HG02973 (cell line): ENCODE results near the gene NFIA.

Source experiments
- ATAC-seq: cut with Tn5 transposase; IDR thresholded peaks from one replicate; pipeline ENCODE4 v1.9.1; 2021; ENCODE audit warnings: moderate library complexity; ENCODE audit not compliant: unreplicated experiment

Gene NFIA

DNA sequence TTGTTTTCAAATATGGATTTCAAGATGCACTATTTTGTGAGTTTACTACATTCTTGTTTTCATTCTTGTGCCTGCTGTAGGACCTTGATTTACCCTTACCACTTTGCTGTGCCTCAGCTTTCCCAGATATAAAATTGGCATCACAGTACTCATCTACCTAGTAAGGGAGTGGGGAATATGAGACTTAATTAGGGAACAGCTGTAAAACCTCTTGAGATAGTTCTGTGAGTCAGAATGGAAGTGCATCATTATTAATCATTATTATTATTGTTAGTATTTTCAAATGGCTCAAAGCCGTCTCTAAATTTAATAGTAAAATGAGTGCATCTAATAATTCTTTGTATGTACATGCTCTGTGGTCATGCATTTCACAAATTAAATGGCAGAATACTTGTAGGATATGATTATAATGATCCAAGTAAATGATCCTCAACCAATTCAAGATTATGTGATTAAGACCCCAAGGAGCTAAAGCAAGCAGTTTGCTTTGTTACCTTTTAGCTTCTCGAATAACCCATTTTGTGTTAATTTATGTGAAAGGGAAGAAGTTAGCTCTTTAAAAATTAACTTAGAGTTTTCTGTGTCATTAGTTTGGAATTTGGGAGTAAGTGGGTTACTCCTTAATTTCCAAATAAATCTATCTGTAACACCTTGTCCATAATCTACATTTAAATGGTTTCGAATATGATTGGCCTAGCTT is 155.4 kb downstream of the NFIA start:
- no peak for ATAC-seq

DNA sequence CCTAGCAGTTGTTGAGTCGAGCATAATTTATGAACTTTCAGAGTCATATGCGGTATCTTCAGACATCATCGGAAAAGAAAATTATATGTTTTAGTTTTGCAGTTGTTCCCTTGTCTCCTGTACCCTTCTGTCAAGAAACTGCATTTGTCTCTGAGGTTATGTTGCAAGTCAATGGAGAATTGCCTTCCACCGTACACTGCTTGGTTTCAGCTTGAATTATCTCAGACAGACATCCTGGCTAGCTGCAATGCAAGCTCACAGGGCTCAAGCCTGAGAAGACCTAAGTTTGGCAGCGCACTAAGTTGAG is 156.0 kb downstream of the NFIA start:
- no peak for ATAC-seq

DNA sequence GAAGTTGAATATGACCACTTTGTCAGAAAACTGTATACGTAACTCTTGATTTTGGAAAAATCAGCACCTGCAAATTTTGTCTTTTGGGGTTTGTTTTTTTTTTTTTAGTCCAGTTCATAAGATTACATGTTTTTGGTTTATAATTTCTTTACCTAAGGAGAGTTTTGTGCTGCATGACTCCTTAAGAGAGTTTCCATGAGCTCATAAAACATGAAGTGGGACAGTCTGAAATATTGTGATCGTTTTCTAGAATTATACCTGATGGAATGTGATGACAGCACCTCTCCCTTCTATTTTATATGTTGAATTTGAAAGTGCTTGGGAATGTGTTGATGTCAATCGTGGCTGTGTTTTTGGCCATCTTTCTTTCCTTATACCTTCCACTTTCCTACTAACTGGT is 158.5 kb downstream of the NFIA start:
- ATAC-seq, result no peak

DNA sequence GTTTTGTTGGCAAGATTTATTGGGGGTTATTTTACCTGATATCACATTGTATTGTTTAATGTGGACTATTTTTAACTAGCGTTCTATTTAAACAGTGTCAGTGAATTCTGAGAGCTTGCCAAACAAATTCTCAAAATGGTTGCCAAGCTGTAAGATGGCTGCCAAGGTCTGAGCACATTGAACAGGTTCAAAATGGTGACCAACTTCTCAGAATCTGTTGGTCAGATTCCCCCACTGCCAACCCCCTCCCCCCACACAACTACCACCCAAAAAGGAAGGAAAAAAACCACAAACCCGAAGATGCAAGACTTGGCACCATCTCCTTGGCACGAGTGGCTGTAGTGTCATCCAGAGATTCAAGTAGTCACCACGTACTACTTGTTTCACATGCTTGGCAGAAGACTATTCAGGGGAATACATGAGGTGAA is 159.1 kb downstream of the NFIA start:
- ATAC-seq, result no peak

DNA sequence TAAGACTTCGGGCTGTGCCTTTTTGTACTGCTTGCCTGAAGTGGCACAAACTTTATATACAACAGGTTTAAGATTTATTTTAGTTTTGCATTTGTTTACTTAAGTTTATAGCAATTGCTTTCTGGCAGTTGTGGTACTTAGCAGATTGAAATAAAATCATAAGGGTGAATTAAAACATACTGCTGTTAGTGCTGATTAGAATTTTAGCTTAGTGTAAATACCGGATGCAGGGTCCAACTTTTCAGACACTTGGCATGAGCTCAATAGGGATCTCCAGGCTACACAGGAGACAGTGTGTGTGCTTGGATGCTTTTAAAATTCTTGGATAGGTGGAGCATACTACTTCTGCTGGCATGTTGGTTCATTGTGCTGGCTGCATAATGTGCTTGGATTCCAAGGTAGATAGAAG is 159.6 kb downstream of the NFIA start:
- no peak for ATAC-seq

DNA sequence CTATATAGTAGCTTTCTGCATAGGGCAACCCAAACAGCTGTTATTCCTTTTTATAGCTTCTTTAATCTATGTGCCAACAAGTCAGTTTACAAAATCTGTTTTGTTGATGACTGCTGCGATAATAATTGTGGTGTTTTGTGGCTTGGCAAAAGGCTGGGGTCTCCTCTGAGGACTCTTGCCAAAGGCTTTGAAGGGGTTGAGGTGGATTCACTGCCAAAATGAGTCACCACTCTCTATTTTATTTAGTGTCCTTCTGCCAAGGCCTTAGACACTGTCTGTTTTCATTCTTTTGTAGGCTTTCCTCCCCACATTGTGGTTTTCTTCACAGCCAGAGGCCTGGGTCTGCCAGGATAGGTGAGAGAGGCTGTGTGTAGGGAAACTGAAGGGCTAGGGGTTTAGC is 161.8 kb downstream of the NFIA start:
- no peak for ATAC-seq

DNA sequence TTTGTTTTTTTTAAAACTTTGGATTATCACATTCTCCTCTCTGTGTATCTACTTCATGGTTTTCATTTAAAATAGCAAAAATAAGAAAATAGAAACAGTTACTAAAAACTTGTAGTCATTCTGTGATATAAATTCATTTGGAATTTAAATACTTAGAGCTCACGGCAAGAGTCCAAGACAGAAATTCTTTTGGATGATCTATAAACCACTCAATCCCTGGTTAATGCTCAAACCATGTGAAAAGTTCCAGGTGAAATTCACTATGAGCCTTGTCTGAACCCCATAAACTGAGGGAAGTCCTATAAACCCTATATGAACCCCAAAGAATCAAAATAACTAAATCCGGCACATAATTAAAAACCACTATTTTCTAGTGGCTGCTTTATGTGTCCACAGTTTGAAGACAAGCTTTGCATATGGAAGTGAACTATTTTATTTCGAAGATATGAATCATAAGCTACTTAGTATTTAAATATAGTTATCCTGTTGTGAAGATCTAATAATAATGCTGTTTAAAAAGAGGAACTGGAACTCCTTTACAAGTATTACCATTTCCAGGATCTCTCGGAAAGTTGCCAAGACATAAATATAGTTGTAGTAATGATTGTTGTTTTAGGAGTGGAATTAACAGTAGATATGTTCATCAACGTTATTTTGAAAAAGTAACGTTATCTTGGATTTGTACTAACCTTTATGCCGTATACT is 163.5 kb downstream of the NFIA start:
- no peak for ATAC-seq

DNA sequence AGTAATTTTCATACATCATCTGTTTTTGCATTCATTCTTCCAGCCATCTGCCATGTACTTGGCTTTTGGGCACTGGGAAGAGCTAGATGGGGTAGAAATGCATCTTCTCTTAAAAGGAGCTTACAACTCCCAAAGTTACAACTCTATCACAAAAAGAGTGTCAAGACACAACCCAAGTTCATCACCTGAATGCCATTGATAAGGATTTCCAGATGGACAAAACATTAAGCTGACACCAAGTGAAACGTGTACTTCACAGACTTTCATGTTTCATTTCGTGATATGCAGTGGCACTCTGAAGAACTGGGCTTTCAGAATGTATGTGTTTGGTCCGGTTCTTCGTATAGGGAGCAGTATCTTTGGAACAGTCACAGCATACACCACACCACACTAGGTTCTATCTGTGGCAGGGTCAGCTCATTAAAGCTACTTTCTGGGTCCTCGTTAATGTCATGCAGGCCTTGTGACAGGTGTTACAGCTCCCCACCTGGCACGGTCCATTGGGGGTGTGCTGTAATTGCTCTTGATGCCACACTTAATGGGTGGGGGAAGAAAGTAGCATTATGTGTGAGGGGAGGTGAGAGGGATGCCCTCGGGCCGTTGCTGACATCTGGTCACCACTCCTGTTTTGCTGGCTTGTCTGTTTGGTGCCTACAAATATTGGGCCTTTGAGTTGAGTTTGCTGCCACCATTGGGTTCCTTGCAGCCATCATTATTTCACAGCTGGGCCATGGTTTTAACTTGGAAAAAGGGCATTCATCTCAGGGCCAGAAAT is 164.9 kb downstream of the NFIA start:
- ATAC-seq, result no peak

DNA sequence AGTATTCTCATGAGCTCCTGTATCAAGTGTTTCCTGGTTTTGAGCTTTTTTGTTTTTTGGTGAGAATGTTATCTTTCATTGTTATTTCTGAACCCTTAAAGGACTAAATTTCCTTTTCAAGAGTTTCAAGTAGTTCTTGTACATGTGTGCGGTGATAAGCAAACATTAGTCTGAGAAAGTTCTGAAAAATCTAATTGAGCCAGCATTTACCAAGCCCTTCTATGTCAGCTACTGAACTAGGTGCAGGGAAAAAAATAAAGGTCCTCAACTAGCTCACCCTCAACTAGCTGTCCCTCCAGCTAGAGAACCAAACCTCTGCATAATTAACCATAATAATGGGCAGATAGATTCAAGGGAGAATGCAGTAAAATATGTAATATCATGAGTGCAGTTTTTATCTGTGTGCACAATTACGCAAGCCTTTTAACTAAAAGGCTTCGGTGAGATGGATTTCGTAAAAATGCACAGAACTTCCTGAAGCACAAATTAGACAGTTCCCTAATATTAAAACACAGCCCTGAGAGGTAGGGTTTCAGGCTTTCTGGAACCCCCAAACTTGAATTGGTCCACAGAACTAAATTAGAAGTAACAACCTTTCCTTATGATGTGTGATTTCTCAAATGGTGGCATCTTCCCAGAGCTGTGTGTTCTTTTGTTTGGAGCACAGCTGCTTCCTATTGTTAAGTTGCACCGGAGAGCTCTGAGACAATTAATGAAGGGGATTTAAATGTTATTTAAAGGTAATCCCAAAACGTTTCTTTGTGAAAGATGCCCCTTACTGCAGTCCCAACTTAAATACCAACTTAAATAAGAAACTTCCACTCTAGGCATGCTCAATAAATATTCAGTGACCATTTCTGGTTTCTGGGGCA is 165.8 kb downstream of the NFIA start:
- ATAC-seq, result no peak

DNA sequence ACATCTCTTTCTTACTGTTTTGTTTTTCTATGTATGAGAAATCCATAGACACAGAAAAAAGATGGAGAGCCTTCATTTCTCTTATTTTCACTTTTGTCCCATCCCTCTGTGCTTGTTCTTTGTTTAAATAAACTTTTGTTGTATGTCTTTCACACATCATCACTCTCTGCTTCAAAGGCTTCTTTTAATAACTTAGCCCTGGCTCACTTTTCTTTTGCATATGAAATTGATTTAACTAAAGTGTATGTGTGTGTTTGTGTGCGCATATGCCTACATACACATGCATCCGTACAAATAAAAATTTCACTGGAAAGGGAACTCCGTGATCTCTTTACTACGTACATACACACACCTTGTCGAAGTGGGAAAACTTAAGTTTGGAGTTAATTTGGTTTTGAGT is 168.6 kb downstream of the NFIA start:
- no peak for ATAC-seq

DNA sequence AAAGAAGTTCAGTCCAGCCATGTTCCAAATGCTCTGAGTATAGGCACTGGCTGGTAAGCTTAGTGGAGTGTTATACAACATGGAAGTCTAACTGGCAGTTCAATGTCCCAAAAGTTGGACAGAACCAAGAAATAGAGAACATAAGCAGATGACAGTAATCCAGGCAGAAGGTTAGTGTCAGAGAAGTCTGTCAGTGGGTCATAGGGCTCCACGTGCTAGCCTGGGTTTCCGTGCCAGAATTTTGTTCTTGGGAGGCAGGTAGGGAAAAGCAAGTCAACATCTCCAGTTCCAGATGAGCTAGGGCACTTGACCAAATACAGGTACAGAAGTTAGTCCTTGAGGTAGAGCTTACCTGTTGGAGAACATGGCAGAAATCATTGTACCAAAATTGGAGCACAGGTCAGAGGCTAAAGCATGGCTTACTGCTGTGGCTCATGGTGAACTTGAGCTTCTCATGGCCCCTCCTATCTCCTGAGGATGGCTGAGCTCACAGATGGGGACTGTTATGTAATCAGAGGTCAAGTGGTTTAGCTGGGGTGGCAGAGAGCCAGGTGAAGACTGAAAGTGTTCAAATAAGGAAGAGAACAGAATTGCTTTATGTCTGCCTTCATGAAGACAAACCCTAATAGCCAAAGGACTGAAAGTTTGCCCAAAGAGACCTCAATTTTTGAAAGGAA is 170.8 kb downstream of the NFIA start:
- ATAC-seq, result no peak

DNA sequence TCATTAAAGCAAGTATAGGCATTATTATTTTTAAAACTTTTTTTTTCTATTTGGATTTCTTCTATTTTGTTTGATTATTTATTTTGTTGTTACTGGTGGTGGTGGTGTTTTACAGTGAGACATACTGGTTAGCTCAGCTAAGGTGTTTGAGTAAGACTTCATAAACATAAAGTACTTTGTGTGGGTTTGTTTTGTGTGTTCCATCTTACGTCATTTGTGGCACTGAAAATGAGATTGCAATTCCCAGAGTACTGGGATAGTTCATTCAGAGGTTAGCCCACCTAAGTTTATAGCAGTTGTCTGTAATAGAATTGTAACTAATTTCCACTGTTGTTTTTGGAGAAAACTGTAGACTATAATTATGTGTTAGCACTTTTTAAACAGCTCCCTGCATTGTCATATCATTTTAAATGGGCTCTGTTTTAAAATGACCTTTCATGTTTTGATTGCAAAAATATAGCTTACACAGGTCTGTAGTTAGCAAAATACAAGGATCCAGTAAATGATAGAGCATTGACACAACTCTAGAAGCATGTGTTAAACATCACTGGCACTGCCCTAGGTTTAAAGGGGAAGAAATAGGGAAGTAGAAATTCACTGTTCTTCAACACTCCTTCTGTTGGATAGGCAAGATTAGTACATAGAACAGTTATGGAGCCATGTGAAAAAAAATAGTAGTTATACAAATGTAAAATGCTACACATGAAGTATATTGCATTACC is 171.7 kb downstream of the NFIA start:
- no peak for ATAC-seq

DNA sequence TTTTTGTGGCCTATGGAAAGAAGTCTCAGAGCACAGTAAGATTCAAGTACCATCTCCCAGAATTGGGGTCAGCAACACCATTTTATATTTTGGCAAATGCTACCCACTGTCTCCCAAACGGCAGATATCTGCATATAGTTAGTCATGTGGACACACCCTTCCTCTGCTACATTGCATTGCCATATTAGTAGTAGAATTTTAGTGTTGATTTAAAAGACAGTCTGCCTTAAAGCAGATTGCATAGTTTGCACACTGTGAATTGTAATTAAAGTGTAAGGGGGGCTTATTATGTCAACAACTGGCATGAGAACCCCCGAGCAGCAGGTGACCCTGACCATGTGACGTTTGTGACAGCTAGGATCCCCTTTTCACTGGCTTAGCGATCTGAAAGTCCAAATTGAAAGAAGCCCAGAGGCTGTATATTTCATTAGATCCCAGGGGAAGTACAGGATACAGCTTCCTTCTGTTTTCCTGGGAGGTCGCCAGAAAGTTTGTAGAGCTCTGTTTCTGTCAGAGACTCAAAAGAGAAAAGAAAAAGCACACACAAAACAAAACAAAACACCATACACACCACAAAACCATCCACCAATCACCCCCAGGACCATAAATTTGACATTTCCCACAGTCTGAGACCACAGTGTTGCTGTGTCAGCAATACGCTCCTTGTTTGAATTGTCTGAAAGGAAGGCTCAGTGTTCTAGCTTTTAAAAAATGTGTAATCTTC is 172.4 kb downstream of the NFIA start:
- no peak for ATAC-seq

DNA sequence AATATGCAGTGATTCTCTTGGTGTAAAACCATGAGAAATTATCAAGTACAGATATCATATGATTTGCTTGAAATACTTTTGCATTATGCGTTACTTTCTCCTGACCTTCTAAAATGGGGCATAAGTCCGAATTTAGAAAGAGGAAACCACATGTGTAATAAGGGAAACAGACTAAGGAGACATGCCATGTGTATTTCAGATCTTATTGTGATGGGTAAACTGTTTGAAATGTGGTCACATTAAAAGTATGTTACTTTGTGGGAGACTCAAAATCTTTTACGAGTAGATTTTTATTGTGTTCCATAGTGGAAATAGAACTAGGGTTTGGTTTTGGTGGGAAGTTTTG is 173.0 kb downstream of the NFIA start:
- no peak for ATAC-seq

DNA sequence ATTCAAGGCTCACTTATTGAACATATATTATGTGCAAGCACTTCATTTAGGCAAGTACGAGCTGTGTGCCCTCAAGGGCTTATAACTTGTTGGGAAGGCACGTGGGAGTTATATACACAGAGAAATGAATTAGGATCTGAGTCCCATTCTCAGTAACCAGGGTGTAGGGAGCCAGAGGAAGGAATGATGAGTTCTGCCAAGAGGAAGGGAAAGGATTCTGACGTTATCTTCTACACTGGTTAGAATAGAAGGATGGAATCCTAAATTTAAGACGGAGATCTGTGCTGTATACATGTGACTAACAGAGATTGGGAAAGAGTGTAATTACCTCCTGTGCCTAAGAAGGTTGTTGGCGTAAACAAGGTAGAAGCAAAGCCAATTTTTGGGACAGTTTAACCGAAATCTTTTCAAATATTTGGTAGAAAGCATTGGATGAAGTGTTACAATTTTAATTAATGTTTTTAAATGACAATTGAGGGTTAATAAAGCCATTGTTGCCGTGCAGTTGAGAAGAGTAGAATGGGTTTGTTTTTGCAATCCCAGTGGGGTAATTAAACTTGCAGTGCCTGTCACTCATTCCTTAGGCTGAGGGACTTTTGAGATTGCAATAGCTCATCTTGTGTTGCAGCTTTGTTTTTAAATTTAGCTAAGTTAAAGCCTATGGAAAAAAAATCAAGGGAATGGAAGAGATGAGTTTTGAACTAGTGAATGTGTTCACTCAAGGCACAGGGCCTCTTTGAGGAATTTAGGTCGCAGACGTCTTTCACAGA is 177.2 kb downstream of the NFIA start:
- ATAC-seq, result no peak

DNA sequence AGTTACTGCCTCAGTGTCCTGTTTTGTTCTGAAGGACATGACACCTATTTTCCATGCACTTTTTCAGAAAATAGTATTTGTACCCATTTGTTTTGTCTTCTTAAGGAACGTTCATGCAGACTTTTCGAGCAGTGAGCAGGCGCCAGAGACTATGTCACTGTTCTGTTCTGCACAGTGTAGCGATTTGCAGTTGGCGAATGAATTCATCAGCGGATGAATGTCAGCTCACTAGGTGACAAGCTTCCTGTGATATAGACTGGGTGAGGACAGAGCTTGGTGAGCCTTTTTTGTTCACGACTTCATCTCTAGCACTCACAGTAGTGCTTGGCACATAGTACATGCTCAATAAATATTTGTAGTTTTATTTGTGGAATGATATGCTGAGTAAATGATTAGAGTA is 177.8 kb downstream of the NFIA start:
- no peak for ATAC-seq

DNA sequence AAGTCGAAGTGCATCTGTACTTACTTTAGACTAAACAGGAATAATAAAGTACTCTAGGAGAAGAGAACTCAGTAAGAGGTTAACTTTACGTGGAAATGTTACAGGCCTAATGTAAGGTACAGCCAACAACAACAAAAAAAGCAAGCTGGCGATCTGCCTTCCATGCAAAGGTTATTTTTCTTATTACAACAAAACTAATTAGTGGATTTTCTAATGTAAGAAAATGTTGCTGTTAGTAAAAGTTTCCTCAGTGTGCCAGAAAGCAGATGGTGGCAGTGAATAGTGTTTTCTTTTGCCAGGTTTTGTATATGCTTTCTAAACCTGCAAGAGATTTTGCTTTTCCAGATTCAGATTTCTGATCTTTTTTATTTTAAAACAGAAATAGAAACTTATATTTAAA is 179.2 kb downstream of the NFIA start:
- no peak for ATAC-seq

DNA sequence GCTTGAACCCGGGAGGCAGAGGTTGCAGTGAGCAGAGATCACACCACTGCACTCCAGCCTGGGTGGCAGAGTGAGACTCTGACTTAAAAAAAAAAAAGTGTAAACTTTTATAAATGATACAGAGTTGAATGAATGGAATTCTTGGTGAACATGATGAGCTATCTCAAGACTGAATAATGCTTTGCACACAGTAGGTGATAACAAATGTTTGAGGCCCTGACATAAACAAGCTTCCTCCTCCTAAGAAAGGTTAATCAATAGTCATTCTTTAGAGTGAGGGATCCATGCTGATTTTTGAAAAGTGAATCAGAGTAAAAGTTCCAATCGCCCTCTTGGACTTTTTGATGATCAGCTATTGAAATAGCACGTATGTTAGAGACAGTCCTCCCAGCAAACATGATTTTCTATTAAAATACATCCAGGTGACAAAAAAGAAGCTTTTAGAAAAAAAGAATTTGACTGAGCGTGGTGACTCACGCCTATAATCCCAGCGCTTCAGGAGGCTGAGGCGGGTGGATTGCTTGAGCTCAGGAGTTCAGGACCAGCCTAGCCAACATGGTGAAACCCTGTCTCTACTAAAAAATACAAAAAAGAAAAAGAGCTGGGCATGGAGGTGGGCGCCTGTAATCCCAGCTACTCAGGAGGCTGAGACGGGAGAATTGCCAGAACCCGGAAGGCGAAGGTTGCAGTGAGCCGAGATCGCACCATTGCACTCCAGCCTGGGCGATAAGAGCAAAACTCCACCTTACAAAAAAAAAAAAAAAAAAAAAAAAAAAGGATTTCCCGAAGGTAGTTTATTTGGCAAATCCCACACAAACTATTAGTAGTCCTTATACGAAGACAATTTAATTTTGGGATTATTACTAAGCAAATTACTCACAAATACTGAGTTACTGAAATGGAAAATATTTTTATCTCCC is 181.8 kb downstream of the NFIA start:
- no peak for ATAC-seq
